C4-2B (cell line): ENCODE measurements around the gene EFNA3.

Experiments used
- CTCF ChIP-seq: fragments of 450-650 bp; conservative IDR thresholded peaks from 2 replicates; pipeline ENCODE4 v1.5.1; 2017; ENCODE audit warnings: mild to moderate bottlenecking
- ZFX ChIP-seq: fragments of 450-650 bp; IDR thresholded peaks from 2 replicates; pipeline ENCODE4 v1.6.1; 2017

GRCh38 chr1:155039308-155039669 lies 39.3 kb upstream of the EFNA3 start:
- TF ChIP-seq CTCF (no peak), ZFX (no peak)
